GM12892 (cell line): ENCODE results near the gene HS3ST5.

ENCODE experiments used
- POLR2A ChIP-seq: IDR thresholded peaks from 2 replicates; pipeline ENCODE4 v1.6.1; 2011; ENCODE audit warnings: low read depth, low read length, control low read depth
- POLR2AphosphoS5 ChIP-seq: IDR thresholded peaks from 2 replicates; pipeline ENCODE4 v1.6.1; 2011; ENCODE audit warnings: low read depth, low read length, control low read depth
- TAF1 ChIP-seq: IDR thresholded peaks from 2 replicates; pipeline ENCODE4 v1.6.1; 2011; ENCODE audit warnings: low read depth, mild to moderate bottlenecking, control low read depth, low read length, borderline replicate concordance

DNA sequence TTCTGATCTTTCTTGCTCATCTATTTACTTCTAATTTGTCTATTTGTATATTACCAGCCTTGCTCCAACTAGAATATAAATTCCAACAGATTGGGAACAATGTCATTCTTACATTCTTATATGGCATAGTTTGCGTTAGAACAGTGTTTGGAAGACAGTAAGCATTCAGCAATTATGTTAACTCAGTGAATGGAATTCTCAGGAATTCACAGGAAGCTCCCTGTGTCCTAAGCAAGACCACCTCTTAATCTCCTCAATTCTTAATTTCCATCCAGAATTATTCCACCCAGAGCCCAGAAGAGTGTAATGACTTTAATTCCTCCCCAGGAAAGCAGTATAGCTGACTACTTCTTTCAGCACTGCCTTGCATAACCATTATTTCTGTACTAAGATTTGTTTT lies 18.2 kb upstream of the HS3ST5 start:
- TF ChIP-seq POLR2A: no peak
- TF ChIP-seq POLR2AphosphoS5: no peak
- TF ChIP-seq TAF1: no peak
